WTC11 (cell line): ENCODE results near the gene C19orf53. TPM values are rescaled to one million over a fixed set of nuclear protein-coding genes. Genes with fewer than 3 reads are reported as not detected.
A peak's percentile ranks its signal among the peaks of the same experiment; 100 is the strongest.

Experiments
- ATAC-seq: fragments of 200-7000 bp; cut with Tn5 transposase; 2 replicates; pipeline ENCODE4 v1.10.0; 2021; ENCODE audit warnings: mild to moderate bottlenecking, moderate library complexity
- CTCF ChIA-PET: fragments of 300-600 bp; sonication (Branson Sonifier 250); formaldehyde crosslinking; loops from one replicate; lab custom pipeline; 2021; ENCODE audit warnings: antibody characterized with exemption; lab: Charles Lee
- POLR2A ChIA-PET: fragments of 350-600 bp; sonication (Branson Sonifier 250); formaldehyde crosslinking; loops from one replicate; lab custom pipeline; 2021; ENCODE audit warnings: antibody characterized with exemption; lab: Charles Lee
- DNase-seq: peaks from one replicate; pipeline ENCODE4 v3.0.0; 2021; ENCODE audit warnings: low spot score
- H3K27ac Mint-ChIP-seq: 2 replicates; pipeline ENCODE4 v1.8.0; 2021; ENCODE audit warnings: mixed read lengths
- H3K27me3 Mint-ChIP-seq: 2 replicates; pipeline ENCODE4 v1.8.0; 2021; ENCODE audit warnings: low read depth, mild to moderate bottlenecking, moderate library complexity, mixed read lengths
- H3K36me3 Mint-ChIP-seq: 2 replicates; pipeline ENCODE4 v1.8.0; 2021; ENCODE audit warnings: mixed read lengths
- H3K4me1 Mint-ChIP-seq: 2 replicates; pipeline ENCODE4 v1.8.0; 2022; ENCODE audit warnings: mixed read lengths
- H3K4me3 Mint-ChIP-seq: 2 replicates; pipeline ENCODE4 v1.8.0; 2021; ENCODE audit warnings: mild to moderate bottlenecking, moderate library complexity, mixed read lengths
- H3K9me3 Mint-ChIP-seq: 2 replicates; pipeline ENCODE4 v1.8.0; 2021; ENCODE audit warnings: mixed read lengths
- ATF1 ChIP-seq: sonication (generic); formaldehyde crosslinking; IDR thresholded peaks from 2 replicates; pipeline ENCODE4 v1.8.1; 2023; ENCODE audit warnings: mild to moderate bottlenecking, moderate library complexity, missing genetic modification reagents
- FOXP1 ChIP-seq: sonication (generic); formaldehyde crosslinking; IDR thresholded peaks from 2 replicates; pipeline ENCODE4 v1.8.0; 2022; ENCODE audit warnings: missing genetic modification reagents, mild to moderate bottlenecking, moderate library complexity, borderline replicate concordance
- GABPB1 ChIP-seq: sonication (generic); formaldehyde crosslinking; IDR thresholded peaks from 2 replicates; pipeline ENCODE4 v1.8.1; 2023; ENCODE audit warnings: mild to moderate bottlenecking, missing genetic modification reagents
- MYBL2 ChIP-seq: sonication (generic); formaldehyde crosslinking; IDR thresholded peaks from 2 replicates; pipeline ENCODE4 v1.8.1; 2023; ENCODE audit warnings: mild to moderate bottlenecking, moderate library complexity, missing genetic modification reagents
- NR2C2 ChIP-seq: sonication (generic); formaldehyde crosslinking; IDR thresholded peaks from 2 replicates; pipeline ENCODE4 v1.8.0; 2022; ENCODE audit warnings: mild to moderate bottlenecking, missing genetic modification reagents
- OVOL2 ChIP-seq: fragments of 250-450 bp; sonication (Bioruptor Pico); IDR thresholded peaks from 2 replicates; pipeline ENCODE4 v1.9.0; 2021; ENCODE audit warnings: mild to moderate bottlenecking, borderline replicate concordance
- PRRX2 ChIP-seq: fragments of 250-450 bp; sonication (Bioruptor Pico); IDR thresholded peaks from 2 replicates; pipeline ENCODE4 v1.8.0; 2021; ENCODE audit warnings: mild to moderate bottlenecking
- ZNF121 ChIP-seq: sonication (generic); formaldehyde crosslinking; IDR thresholded peaks from 2 replicates; pipeline ENCODE4 v1.8.0; 2023; ENCODE audit warnings: missing genetic modification reagents
- ZNF138 ChIP-seq: sonication (generic); formaldehyde crosslinking; conservative IDR thresholded peaks from 2 replicates; pipeline ENCODE4 v1.8.1; 2022; ENCODE audit warnings: mild to moderate bottlenecking, moderate library complexity, missing genetic modification reagents
- ZNF219 ChIP-seq: sonication (generic); formaldehyde crosslinking; IDR thresholded peaks from 2 replicates; pipeline ENCODE4 v1.8.0; 2023; ENCODE audit warnings: missing genetic modification reagents, mild to moderate bottlenecking, borderline replicate concordance
- ZNF532 ChIP-seq: fragments of 250-450 bp; sonication (Bioruptor Pico); IDR thresholded peaks from 2 replicates; pipeline ENCODE4 v1.9.0; 2021; ENCODE audit warnings: mild to moderate bottlenecking, borderline replicate concordance
- total RNA-seq: library from RNA; stranded (reverse); gene quantifications from 3 replicates; pipeline ENCODE4 v1.2.3, GENCODE V29; 2021
- TF ChIP-seq, protein P1 (sequence below): sonication (generic); formaldehyde crosslinking; IDR thresholded peaks from 2 replicates; pipeline ENCODE4 v1.8.1; 2023; ENCODE audit warnings: mild to moderate bottlenecking, missing genetic modification reagents
- TF ChIP-seq, protein P2 (sequence below): sonication (generic); formaldehyde crosslinking; IDR thresholded peaks from 2 replicates; pipeline ENCODE4 v1.8.1; 2022; ENCODE audit warnings: mild to moderate bottlenecking, moderate library complexity, missing genetic modification reagents
- TF ChIP-seq, protein P3 (sequence below): fragments of 250-450 bp; sonication (Bioruptor Pico); IDR thresholded peaks from 2 replicates; pipeline ENCODE4 v1.8.0; 2021; ENCODE audit warnings: mild to moderate bottlenecking

C19orf53 gene
- total RNA-seq, 1 experiment from 2014 or later = 102 TPM

DNA sequence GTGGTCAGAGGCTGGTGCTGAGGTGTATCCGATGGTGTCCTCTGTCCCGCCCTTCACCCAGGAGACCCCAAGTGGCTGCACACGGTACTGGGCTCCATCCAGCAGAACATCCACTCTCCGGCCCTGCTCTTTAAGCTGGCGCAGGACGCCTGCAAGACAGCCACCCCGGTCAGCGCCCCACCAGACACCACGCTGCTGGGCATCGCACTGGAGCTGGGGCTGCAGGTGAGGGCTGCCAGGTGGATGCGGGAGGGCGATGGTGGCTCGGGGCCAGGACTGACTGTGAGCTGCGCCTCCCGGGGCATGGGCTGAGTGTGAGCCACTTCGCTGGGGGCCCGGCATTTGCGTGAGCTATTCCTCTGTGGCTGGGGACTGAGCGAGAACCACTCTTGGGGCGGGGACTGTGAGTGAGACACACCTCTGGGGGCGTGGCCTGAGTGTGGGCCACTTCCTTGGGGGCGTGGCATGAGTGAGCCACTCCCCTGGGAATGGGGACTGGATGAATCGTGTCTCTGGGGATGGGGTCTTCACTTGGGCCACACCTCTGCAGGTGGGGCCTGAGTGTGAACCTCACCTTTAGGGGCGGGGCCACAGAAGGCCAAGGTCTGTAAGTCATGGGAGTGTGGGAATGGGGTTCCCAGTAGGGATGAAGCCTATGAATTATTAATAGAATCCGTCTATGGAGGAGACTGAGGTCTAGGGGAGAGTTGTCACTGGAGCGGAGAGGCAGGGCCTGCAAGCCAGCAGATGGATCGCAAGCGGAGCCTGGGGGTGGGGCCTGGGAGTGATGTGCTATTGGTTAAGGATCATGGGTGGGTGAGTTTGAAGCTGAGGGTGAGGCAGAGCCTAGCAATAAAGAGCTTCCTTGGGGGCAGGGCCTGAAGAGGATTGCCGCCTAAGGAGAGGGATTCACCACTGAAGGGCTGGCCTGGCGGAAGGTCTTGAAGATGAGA, 51.5 kb downstream of the C19orf53 start (continued):
- TF ChIP-seq, protein P1, sequence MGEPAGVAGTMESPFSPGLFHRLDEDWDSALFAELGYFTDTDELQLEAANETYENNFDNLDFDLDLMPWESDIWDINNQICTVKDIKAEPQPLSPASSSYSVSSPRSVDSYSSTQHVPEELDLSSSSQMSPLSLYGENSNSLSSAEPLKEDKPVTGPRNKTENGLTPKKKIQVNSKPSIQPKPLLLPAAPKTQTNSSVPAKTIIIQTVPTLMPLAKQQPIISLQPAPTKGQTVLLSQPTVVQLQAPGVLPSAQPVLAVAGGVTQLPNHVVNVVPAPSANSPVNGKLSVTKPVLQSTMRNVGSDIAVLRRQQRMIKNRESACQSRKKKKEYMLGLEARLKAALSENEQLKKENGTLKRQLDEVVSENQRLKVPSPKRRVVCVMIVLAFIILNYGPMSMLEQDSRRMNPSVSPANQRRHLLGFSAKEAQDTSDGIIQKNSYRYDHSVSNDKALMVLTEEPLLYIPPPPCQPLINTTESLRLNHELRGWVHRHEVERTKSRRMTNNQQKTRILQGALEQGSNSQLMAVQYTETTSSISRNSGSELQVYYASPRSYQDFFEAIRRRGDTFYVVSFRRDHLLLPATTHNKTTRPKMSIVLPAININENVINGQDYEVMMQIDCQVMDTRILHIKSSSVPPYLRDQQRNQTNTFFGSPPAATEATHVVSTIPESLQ (CRISPR knock-in tag) = no peak
- TF ChIP-seq ZNF532 (CRISPR knock-in tag) (no peak), MYBL2 (CRISPR knock-in tag) (no peak), NR2C2 (CRISPR knock-in tag) (no peak)

DNA sequence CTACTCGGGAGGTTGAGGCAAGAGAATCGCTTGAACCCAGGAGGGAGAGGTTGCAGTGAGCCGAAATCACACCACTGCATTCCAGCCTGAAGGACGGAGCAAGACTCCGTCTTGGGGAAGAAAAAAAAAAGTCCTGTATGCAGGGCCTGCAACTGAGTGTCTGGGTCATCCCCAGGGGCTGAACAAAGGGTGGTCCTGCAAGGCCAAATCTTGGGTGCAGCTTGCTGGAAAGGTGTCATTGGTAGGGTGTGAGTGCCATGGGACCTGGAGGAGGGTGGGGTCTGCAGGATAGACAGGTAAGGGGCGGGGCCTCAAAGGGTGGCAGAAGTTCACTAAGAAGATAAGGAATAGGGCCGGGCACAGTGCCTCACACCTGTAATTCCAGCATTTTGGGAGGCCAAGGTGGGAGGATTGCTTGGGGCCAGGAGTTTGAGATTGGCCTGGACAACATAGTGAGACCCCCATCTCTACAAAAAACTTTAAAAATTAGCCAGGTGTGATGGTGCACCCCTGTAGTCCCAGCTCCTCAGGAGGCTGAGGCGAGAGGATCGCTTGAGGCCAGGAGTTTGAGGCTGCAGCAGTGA, 52.5 kb downstream of the C19orf53 start:
- CTCF ChIA-PET = interaction anchor here (0.5 to 2.1 kb wide), 12 partner anchors 9 to 52 kb away, joined by 3 to 19 read pairs (median 8); partner anchors contain the start of gene ZSWIM4
- H3K36me3 Mint-ChIP-seq = peaks cover 36% of the 10 kb centered on the region
- POLR2A ChIA-PET = interaction anchor here (2.1 to 3.2 kb wide), 2 partner anchors 9 to 20 kb away, joined by 12 to 20 read pairs; no protein-coding TSS in a partner anchor

DNA sequence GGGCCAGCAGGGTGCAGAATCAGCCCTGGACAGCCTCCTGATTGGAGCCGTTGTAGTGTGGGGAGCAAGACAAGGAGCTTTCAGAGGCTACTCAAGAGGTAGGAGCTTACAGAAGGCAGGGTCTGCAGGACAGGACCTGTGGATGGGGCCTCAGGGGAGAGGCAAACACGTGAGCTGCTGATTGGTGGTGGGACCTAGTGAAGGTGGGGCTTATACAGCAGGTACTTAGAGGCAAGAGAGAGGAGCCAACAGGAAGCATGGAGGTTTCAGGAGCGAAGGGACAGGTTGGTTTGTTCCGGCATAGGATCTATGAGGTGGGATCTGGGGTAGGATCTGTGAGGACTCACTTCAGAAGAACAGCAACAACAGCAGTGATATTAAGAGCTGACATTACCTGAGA, 53.4 kb downstream of the C19orf53 start:
- no peaks in the 10 kb centered on the region for H3K9me3 Mint-ChIP-seq
- DNase-seq = no peak
- no peaks in the 10 kb centered on the region for H3K27me3 Mint-ChIP-seq
- POLR2A ChIA-PET = interaction anchor here (0.6 to 3.2 kb wide), 3 partner anchors 10 to 49 kb away, joined by 3 to 20 read pairs (median 6); partner anchors contain the start of gene ZSWIM4
- ATAC-seq = peak; percentile 66
- TF ChIP-seq ZNF138 (no peak), GABPB1 (no peak), ZNF219 (CRISPR knock-in tag) (no peak), FOXP1 (CRISPR knock-in tag) (no peak)
- TF ChIP-seq, protein P2, sequence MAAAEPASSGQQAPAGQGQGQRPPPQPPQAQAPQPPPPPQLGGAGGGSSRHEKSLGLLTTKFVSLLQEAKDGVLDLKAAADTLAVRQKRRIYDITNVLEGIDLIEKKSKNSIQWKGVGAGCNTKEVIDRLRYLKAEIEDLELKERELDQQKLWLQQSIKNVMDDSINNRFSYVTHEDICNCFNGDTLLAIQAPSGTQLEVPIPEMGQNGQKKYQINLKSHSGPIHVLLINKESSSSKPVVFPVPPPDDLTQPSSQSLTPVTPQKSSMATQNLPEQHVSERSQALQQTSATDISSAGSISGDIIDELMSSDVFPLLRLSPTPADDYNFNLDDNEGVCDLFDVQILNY (CRISPR knock-in tag) = no peak
- TF ChIP-seq, protein P3, sequence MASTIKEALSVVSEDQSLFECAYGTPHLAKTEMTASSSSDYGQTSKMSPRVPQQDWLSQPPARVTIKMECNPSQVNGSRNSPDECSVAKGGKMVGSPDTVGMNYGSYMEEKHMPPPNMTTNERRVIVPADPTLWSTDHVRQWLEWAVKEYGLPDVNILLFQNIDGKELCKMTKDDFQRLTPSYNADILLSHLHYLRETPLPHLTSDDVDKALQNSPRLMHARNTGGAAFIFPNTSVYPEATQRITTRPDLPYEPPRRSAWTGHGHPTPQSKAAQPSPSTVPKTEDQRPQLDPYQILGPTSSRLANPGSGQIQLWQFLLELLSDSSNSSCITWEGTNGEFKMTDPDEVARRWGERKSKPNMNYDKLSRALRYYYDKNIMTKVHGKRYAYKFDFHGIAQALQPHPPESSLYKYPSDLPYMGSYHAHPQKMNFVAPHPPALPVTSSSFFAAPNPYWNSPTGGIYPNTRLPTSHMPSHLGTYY (CRISPR knock-in tag) = no peak
- TF ChIP-seq, all 79 proteins: peak for 0
- Mint-ChIP-seq H3K27ac (peak overlapping the region; percentile 73), H3K36me3 (peaks cover 30% of the 10 kb centered on the region), H3K4me1 (peaks cover 15% of the 10 kb centered on the region), H3K4me3 (no peak overlapping the region)
- CTCF ChIA-PET = interaction anchor here (0.6 to 1.6 kb wide), 10 partner anchors 9 to 232 kb away, joined by 3 to 10 read pairs (median 5); no protein-coding TSS in a partner anchor

More for the DNA sequence above, 52.5 kb downstream of the C19orf53 start:
- ATAC-seq (no peak), DNase-seq (no peak)
- no peaks in the 10 kb centered on the region for H3K9me3 Mint-ChIP-seq
- H3K27ac Mint-ChIP-seq = peak overlapping the region; percentile 41
- TF ChIP-seq OVOL2 (CRISPR knock-in tag) (no peak), ZNF121 (CRISPR knock-in tag) (0 out of 2 replicates have a peak, but pooled peaks have one; percentile 8), PRRX2 (no peak), ATF1 (no peak)
- H3K4me1 Mint-ChIP-seq = peaks cover 15% of the 10 kb centered on the region
- no peak overlapping the region for H3K4me3 Mint-ChIP-seq
- H3K27me3 Mint-ChIP-seq = no peaks in the 10 kb centered on the region
